Tibial artery (tissue), 4 donors: ENCODE results near the gene HNRNPA1.
"Not testable (repeated sequence)": the region's sequence is repeated elsewhere in the genome, so short reads cannot be mapped to it uniquely, and the experiment has no call there.

Experiments used
- DNase-seq, 2 donors: peaks; one replicate each; pipeline ENCODE4 v3.0.0-alpha.2; 2019
- H3K27ac ChIP-seq, 2 donors: fragments of 200-600 bp; sonication (generic) in 1 of 2; 1 replicate in 1 of 2; 2 replicates in 1 of 2; pipeline ENCODE4 v1.5.1; 2018 to 2019; ENCODE audit warnings: mild to moderate bottlenecking in 1 of 2
- H3K27me3 ChIP-seq, 2 donors: fragments of 200-600 bp; sonication (generic) in 1 of 2; one replicate each; pipeline versions ENCODE4 v1.5.1 to v1.6.0; 2016 to 2019
- H3K36me3 ChIP-seq, 3 donors: fragments of 200-600 bp; sonication (generic) in 2 of 3; one replicate each; pipeline ENCODE4 v1.5.1; 2016 to 2019; ENCODE audit warnings: mild to moderate bottlenecking in 2 of 3
- H3K4me1 ChIP-seq, 4 donors: fragments of 200-600 bp; sonication (generic) in 2 of 4; 1 replicate in 3 of 4; 2 replicates in 1 of 4; pipeline ENCODE4 v1.5.1; 2016 to 2019
- H3K4me3 ChIP-seq, 2 donors: fragments of 200-600 bp; sonication (generic) in 1 of 2; 1 replicate in 1 of 2; 2 replicates in 1 of 2; pipeline ENCODE4 v1.5.1; 2018 to 2019; ENCODE audit warnings: mild to moderate bottlenecking in 2 of 2
- H3K9me3 ChIP-seq, 3 donors: fragments of 200-600 bp; sonication (generic) in 1 of 3; one replicate each; pipeline ENCODE4 v1.5.1; 2016 to 2019
- intact Hi-C: fragments of 100-400 bp; cut with DNase I; formaldehyde crosslinking; loops from one replicate; pipeline ENCODE4 v1.15.0; 2023; ENCODE audit warnings: low total_unique reads
- TF ChIP-seq, protein P1 (sequence below), 2 experiments: fragments of 200-600 bp in 1 of 2; fragments of 450-650 bp in 1 of 2; IDR thresholded peaks; one replicate each; pipeline ENCODE4 v1.5.1; 2017 to 2019; ENCODE audit warnings: antibody characterized with exemption in 2 of 2, mild to moderate bottlenecking in 1 of 2, moderate library complexity in 1 of 2

Gene HNRNPA1

DNA sequence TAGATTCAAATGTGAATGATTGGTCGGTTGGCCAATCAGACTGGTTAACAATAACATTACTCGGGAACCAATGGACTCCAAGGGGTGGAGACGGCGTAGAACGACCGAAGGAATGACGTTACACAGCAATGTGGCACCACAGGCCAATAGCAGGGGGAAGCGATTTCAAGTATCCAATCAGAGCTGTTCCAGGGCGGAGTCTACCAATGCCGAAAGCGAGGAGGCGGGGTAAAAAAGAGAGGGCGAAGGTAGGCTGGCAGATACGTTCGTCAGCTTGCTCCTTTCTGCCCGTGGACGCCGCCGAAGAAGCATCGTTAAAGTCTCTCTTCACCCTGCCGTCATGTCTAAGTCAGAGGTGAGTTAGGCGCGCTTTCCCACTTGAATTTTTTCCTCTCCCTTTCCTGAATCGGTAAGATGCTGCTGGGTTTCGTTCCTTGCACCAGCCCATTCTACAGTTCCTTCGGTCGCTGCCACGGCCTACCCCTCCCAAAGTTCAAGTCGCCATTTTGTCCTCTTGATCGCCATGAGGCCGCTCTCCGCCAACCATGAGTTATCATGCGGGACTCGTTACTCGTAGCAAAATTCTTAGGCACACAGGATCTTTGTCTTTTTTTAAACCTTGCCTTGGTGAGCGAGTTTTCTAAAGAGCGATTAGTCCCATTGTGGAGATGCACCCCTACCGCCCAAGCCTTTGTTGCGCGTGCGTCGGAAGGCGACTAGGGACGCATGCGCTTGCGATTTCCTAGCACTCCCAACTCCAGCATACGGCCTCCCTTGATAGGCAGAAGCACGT, at the start of gene HNRNPA1:
Gene HNRNPA1, plus strand, starts transcription at position 259 of the 793 bp plus-strand sequence. Its CDS starts 82 bp downstream, at position 341.
- peaks cover 0 to 66% (median 47%) of the 10 kb centered on the region in 4 donors for H3K4me1 ChIP-seq
- intact Hi-C loops: loop anchor here (2.0 kb wide), 1 partner anchor 78 kb away; no protein-coding TSS in a partner anchor

DNA sequence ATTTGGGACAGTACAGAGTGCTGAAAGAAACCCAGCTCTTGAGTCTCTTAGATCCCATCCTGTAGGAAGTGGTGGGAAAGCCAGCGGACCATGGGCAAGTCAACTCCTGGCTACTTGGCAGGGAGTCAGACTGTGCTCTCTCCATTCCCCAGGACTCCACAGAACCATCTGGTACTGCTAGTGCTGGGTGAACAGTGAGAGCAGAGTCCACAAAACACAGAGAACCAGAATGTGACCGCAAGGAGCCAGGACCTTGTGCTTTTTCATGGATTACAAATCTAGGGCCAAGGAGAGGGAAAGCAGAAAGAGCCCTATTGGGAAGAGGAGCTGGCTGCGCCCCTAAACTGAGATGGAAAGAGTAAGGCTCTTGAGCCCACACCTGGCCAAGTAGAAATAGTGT, 49.3 kb upstream of the HNRNPA1 start:
- intact Hi-C loops, H3K27me3 ChIP-seq, H3K36me3 ChIP-seq, H3K27ac ChIP-seq, DNase-seq, H3K4me3 ChIP-seq, H3K9me3 ChIP-seq: not testable (repeated sequence)
- H3K4me1 ChIP-seq: peaks cover 0 to 13% (median 0%) of the 10 kb centered on the region in 4 donors

More for the DNA sequence above, at the start of gene HNRNPA1:
- TF ChIP-seq, protein P1, sequence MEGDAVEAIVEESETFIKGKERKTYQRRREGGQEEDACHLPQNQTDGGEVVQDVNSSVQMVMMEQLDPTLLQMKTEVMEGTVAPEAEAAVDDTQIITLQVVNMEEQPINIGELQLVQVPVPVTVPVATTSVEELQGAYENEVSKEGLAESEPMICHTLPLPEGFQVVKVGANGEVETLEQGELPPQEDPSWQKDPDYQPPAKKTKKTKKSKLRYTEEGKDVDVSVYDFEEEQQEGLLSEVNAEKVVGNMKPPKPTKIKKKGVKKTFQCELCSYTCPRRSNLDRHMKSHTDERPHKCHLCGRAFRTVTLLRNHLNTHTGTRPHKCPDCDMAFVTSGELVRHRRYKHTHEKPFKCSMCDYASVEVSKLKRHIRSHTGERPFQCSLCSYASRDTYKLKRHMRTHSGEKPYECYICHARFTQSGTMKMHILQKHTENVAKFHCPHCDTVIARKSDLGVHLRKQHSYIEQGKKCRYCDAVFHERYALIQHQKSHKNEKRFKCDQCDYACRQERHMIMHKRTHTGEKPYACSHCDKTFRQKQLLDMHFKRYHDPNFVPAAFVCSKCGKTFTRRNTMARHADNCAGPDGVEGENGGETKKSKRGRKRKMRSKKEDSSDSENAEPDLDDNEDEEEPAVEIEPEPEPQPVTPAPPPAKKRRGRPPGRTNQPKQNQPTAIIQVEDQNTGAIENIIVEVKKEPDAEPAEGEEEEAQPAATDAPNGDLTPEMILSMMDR (IDR thresholded peaks at IDR 0.05): peak in 1 of 2 experiments; percentile 18
- peaks cover 34 to 37% (median 36%) of the 10 kb centered on the region in 3 donors for H3K36me3 ChIP-seq
- peak; percentile 98 to 99 for DNase-seq
- H3K27ac ChIP-seq: peak within 1 kb of the TSS; percentile 90 to 91
- H3K27me3 ChIP-seq: no peaks in the 10 kb centered on the region
- peak within 1 kb of the TSS; percentile 60 to 71 for H3K4me3 ChIP-seq
- H3K9me3 ChIP-seq: no peaks in the 10 kb centered on the region

DNA sequence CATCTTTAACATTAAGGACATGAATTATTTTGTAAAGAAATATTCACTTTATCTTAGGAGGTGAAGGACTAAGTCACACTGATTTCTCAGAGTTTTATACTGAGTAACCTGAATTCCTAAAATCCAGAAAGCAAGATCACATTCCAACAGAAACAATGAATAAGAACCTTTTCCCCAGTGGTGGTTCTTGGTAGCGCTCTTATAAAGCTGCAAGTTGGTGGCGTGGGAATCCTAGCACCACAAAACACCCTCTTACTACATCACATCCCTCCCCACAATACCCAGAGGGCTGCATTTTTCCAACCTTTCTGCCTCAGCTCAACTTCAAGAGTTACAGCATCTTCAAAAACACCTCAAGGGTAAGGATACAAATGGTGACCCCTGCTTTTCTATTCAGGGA, 47.7 kb upstream of the HNRNPA1 start:
- H3K27me3 ChIP-seq: no peaks in the 10 kb centered on the region
- peaks cover 0 to 13% (median 0%) of the 10 kb centered on the region in 4 donors for H3K4me1 ChIP-seq
- intact Hi-C loops: no loop called here

DNA sequence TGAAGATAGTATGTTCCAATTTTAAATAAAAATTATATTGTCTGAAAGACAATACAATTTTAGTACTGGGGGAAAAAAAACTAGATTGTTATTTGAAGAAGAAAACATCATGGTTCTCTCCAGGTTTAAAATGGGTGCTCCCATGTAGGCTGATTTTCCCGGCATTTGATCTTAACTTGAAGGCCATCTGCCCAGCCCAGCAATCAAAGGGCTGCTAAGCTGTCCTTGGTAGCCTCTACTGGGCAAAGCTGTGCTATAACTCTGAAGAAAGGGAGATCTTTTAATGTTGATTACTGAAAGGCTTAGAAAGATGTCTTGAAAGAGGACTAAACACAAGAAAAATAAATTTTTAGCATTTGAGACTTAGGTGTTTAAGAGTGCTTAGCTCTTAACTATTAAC, 42.0 kb upstream of the HNRNPA1 start:
- DNase-seq: no peak
- H3K36me3 ChIP-seq: peaks cover 14 to 61% (median 32%) of the 10 kb centered on the region in 3 donors
- TF ChIP-seq, protein P1 (IDR thresholded peaks at IDR 0.05): no peak
- H3K4me1 ChIP-seq: no peaks in the 10 kb centered on the region
- intact Hi-C loops: no loop called here
- no peaks in the 10 kb centered on the region for H3K27me3 ChIP-seq
- H3K27ac ChIP-seq: no peak overlapping the region
- no peaks in the 10 kb centered on the region for H3K9me3 ChIP-seq
- H3K4me3 ChIP-seq: no peak overlapping the region

More for the DNA sequence above, 47.7 kb upstream of the HNRNPA1 start:
- Histone ChIP-seq H3K27ac (no peak overlapping the region), H3K9me3 (no peaks in the 10 kb centered on the region), H3K4me3 (no peak overlapping the region), H3K36me3 (peaks cover 0 to 11% (median 0%) of the 10 kb centered on the region in 3 donors)
- DNase-seq: no peak
- TF ChIP-seq, protein P1 (IDR thresholded peaks at IDR 0.05): peak in 1 of 2 experiments; percentile 9

DNA sequence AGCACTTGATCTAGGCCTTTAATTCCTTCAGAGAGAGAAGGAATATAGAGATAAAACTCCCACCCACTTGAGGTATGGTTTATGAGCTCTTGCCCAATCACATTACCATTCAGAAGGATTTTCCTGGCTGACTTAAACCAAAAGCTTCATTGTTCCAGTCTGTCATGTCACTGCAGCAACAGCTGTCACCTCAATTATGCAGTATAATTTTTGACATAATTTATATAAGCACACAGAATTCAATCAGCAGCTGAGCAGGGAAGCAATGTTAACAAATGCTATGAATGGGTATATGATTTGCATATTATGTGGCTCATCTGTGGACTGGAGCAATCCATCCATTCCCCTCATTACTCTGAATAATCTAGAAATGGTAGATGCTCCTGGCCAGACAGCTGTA, 40.9 kb upstream of the HNRNPA1 start:
- Histone ChIP-seq H3K27ac (no peak overlapping the region), H3K27me3 (no peaks in the 10 kb centered on the region), H3K4me3 (no peak overlapping the region), H3K36me3 (peaks cover 16 to 71% (median 38%) of the 10 kb centered on the region in 3 donors), H3K9me3 (no peaks in the 10 kb centered on the region), H3K4me1 (no peaks in the 10 kb centered on the region)
- DNase-seq: no peak
- intact Hi-C loops: no loop called here
- TF ChIP-seq, protein P1 (IDR thresholded peaks at IDR 0.05): no peak

DNA sequence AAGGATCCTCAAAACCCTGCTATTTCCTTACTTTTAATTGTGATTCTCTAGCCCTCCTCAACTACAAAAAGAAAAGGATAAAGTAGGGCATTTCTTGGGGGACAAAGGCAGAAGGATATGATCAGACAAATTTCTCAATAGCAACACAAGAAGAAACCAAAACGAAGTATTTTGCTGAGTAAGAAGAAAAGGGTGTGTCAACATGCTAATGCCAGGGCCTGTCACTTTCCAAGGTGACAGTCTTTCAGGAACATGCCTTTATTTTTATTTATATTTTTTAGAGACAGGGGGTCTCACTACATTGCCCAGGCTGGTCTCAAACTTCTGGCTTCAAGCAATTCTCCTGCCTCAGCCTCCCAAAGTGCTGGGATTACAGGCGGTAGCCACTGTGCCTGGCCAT, 40.4 kb upstream of the HNRNPA1 start:
- no peak for DNase-seq
- Histone ChIP-seq H3K27ac (no peak overlapping the region), H3K36me3 (peaks cover 16 to 75% (median 40%) of the 10 kb centered on the region in 3 donors), H3K9me3 (no peaks in the 10 kb centered on the region), H3K4me3 (no peak overlapping the region), H3K4me1 (no peaks in the 10 kb centered on the region), H3K27me3 (no peaks in the 10 kb centered on the region)
- intact Hi-C loops: no loop called here
- TF ChIP-seq, protein P1 (IDR thresholded peaks at IDR 0.05): no peak
